ENCODE data around the gene MAN1C1.

The MAN1C1 gene

DNA sequence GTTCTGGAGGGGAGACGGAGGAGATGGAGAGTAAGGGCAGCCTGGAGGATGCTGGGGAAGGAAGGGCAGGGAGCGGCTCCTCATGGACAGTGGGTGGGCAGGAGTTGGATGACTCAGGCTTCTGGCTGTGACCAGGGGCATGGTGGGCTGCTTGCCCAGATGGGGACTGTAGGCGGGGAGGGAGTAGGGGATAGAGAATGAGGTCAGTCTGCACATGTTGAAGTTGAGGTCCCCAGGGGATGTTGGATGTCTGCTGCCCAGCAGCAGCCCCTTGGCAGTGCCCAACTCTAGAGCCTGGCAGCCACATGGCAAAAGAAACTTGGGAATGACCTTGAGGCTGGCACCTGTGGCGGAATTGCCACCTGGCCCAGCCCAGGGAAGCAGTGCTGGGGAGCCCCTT lies 189.8 kb downstream of the MAN1C1 start:
- Histone ChIP-seq H3K27me3 (ENCODE audit: insufficient read depth, low read length) (no peaks in the 10 kb centered on the region), H3K4me1 (ENCODE audit: insufficient read depth, low read length) (peaks cover 4% of the 10 kb centered on the region; the same call in 1 of the 2 replicates), H3K9ac (ENCODE audit: low read depth, low read length) (no peak overlapping the region), H3K27ac (ENCODE audit: low read depth, low read length) (no peak overlapping the region), H3K9me3 (ENCODE audit: insufficient read depth, low read depth, low read length) (no peaks in the 10 kb centered on the region), H3K4me3 (ENCODE audit: low read length) (no peak overlapping the region), H3K36me3 (ENCODE audit: insufficient read depth, low read length) (peaks cover 40% of the 10 kb centered on the region)
- 92% methylated on average over 4 of the region's 4 CpGs for WGBS

DNA sequence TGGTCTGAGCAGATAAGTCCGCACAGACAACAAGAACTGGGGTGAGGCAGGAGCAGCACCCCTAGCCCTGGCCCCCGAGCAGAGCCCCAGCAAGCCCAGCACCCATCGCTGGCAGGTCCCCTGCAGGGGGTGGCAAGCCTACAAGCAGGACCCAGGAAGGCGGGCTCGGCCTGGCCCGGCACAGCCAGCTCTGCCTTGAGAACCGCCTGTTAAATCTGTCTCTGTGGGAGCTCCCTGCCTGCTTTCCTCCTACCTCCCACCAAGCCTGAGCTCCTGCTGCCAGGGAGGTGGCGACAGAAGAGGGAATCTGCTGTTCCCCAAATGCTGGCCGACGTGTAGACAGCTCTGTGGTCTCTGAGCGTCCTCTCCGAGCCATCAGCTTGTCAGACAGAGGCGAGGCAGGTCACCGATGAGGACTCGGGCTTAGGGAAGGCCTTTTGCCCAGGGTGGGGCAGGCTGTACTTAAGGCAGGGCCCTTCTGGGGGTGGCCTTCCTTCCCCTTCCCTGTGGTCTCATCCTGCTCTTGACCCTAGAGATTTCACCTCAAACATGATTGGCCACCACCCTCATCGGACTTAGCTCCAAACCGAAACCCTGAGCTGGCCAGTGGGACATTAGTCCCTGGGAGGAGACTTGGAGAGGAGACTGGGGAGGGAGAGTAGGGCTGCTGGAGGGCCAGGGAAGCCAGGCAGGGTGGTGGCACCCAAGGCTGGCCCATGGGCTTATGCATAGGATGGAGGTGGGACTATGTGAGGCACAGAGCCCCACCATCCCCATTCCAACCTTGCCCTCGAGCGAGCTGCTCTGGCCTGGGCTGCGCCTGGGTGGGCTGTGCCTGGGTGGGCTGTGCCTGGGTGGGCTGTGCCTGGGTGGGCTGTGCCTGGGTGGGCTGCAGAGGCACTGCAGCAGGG lies 191.1 kb downstream of the MAN1C1 start:
- Histone ChIP-seq H3K9me3 (ENCODE audit: insufficient read depth, low read depth, low read length) (no peaks in the 10 kb centered on the region), H3K36me3 (ENCODE audit: insufficient read depth, low read length) (peaks cover 51% of the 10 kb centered on the region), H3K27ac (ENCODE audit: low read depth, low read length) (no peak overlapping the region), H3K4me1 (ENCODE audit: insufficient read depth, low read length) (peaks cover 4% of the 10 kb centered on the region; the same call in 1 of the 2 replicates), H3K4me3 (ENCODE audit: low read length) (no peak overlapping the region), H3K27me3 (ENCODE audit: insufficient read depth, low read length) (no peaks in the 10 kb centered on the region), H3K9ac (ENCODE audit: low read depth, low read length) (no peak overlapping the region)
- 94% methylated on average over 20 of the region's 20 CpGs for WGBS

DNA sequence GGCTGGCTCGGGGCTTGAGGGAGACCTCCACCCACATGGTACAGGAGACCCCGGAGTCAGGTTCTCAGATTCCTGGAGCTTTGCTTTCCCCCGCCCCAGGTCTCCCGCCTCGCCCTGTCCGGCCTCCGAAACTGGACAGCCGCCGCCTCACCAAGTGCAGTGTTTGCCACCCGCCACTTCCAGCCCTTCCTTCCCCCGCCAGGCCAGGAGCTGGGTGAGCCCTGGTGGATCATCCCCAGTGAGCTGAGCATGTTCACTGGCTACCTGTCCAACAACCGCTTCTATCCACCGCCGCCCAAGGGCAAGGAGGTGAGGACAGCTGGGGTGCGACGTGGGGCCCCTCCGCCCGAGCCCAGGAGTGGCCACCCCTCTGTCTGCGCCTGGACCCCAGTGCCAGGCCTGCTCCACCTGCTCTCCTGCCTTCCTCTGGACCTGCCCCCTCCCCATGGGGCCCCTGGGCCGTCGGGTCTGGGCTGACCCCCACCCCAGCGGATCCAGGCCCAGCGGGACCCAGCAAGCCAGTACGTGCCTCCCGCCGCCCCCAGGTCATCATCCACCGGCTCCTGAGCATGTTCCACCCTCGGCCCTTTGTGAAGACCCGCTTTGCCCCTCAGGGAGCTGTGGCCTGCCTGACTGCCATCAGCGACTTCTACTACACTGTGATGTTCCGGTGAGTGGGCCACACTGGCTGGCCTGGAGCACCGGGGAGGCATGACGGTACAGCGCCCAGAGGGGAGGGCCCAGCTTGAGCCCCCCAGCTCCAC lies 192.1 kb downstream of the MAN1C1 start:
- Histone ChIP-seq H3K4me3 (ENCODE audit: low read length) (no peak overlapping the region), H3K27me3 (ENCODE audit: insufficient read depth, low read length) (no peaks in the 10 kb centered on the region), H3K36me3 (ENCODE audit: insufficient read depth, low read length) (peaks cover 56% of the 10 kb centered on the region), H3K27ac (ENCODE audit: low read depth, low read length) (no peak overlapping the region), H3K9me3 (ENCODE audit: insufficient read depth, low read depth, low read length) (no peaks in the 10 kb centered on the region), H3K4me1 (ENCODE audit: insufficient read depth, low read length) (peaks cover 4% of the 10 kb centered on the region; the same call in 1 of the 2 replicates), H3K9ac (ENCODE audit: low read depth, low read length) (no peak overlapping the region)
- 95% methylated on average over 34 of the region's 34 CpGs for whole genome bisulfite sequencing

DNA sequence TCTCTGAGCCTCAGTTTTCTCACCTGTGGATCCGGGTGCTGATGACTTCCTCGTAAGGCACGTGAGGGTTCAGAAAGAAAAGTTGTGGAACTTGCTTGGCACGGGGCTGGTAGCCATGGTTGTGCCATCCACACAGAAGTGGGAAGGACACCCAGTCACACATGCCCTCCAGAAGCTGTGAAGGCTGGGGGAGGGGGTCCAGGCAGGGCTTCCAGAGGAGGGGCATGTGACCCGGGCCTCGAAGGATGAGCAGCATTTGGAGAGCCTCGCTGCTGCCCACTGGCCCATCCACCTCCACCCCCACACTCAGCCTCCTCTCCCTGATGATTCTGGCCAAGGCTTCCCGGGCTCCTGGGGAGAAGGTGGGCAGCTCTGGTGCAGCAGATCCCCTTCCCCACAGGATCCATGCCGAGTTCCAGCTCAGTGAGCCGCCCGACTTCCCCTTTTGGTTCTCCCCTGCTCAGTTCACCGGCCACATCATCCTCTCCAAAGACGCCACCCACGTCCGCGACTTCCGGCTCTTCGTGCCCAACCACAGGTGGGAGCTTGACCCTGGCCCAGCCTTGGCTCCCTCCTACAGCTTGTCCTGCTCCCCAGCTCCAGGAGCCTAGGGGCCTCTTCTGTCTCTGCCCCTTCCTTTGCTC lies 192.8 kb downstream of the MAN1C1 start:
- Histone ChIP-seq H3K27me3 (ENCODE audit: insufficient read depth, low read length) (no peaks in the 10 kb centered on the region), H3K4me3 (ENCODE audit: low read length) (no peak overlapping the region), H3K9ac (ENCODE audit: low read depth, low read length) (no peak overlapping the region), H3K9me3 (ENCODE audit: insufficient read depth, low read depth, low read length) (no peaks in the 10 kb centered on the region), H3K36me3 (ENCODE audit: insufficient read depth, low read length) (peaks cover 63% of the 10 kb centered on the region), H3K27ac (ENCODE audit: low read depth, low read length) (peak overlapping the region; percentile 13; the same call in 1 of the 2 replicates), H3K4me1 (ENCODE audit: insufficient read depth, low read length) (no peaks in the 10 kb centered on the region)
- whole genome bisulfite sequencing = 91% methylated on average over 18 of the region's 18 CpGs

DNA sequence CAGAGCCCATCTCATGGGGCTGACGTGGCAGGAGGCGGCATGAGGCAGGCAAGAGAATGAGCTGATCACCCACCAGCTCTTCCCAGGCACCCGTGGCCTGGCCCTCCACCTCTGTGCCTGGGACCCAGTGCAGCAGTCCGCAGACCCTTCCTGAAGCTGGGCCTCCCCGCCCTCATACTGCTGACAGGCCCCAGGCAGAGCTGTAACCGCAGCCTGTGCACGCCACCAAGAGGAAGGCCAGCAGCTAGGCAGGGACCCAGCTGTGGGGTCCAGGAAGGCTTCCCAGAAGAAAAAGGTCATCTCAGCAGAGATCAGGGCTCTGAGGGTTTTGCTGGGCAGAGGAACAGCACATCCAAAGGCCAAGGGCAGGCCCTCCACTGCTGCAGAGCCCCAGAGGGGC lies 193.3 kb downstream of the MAN1C1 start:
- H3K36me3 ChIP-seq (ENCODE audit: insufficient read depth, low read length) = peaks cover 63% of the 10 kb centered on the region
- peak overlapping the region; percentile 13; the same call in 1 of the 2 replicates for H3K27ac ChIP-seq (ENCODE audit: low read depth, low read length)

DNA sequence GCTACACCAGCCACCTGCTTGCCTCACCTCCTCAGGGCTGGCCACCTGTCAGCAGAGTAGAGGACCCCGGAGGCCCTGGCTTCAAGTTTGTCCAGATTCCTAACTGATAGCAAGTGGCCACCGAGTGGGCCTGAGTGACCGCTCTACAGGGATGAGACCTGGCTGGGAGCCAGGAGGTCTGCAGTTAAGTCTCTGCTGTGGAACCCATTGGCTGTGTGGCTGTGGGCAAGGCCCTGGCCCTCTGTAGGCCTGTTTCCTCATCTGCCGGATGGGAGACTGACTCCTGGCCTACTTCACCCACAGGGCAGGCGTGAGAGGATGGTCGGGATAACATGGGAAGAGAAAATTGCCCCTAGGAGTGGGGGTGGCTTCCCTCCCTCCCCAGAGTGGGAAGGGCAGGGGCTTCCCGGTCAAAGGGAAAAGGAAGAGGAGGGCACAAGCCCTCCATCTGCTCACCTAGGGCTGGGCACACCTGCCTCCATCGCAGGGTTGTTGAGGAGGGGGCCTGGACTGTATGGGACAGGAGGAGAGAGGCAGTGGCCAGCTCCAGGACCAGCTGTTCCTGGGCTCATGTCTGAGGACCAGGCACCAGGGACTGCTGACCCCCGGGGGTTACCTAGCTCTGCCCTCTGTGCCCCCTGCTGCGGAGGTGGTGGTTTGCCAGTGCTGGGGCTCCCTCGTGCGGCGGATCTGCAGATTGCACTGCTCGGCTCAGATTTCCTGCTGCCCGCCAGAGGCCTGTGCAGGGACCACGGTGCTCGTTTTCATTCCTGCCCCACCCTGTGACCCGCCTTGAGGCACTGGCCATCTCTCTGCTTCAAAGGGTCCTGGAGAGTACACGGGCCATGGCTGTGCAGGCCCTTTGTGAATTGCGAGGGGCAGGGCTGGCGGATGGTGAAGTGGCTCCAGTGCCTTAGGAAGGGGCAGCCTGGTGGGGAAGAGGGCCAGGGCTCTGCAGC lies 194.0 kb downstream of the MAN1C1 start:
- Histone ChIP-seq H3K27ac (ENCODE audit: low read depth, low read length) (no peak overlapping the region; the same call in 1 of the 2 replicates), H3K9ac (ENCODE audit: low read depth, low read length) (no peak overlapping the region), H3K4me1 (ENCODE audit: insufficient read depth, low read length) (no peaks in the 10 kb centered on the region), H3K36me3 (ENCODE audit: insufficient read depth, low read length) (peaks cover 59% of the 10 kb centered on the region), H3K9me3 (ENCODE audit: insufficient read depth, low read depth, low read length) (no peaks in the 10 kb centered on the region), H3K27me3 (ENCODE audit: insufficient read depth, low read length) (no peaks in the 10 kb centered on the region), H3K4me3 (ENCODE audit: low read length) (no peak overlapping the region)
- 48% methylated on average over 21 of the region's 21 CpGs for WGBS

More for the DNA sequence above, 193.3 kb downstream of the MAN1C1 start:
- H3K9me3 ChIP-seq (ENCODE audit: insufficient read depth, low read depth, low read length) = no peaks in the 10 kb centered on the region
- no peak overlapping the region for H3K9ac ChIP-seq (ENCODE audit: low read depth, low read length)
- 91% methylated on average over 7 of the region's 7 CpGs for WGBS
- H3K27me3 ChIP-seq (ENCODE audit: insufficient read depth, low read length) = no peaks in the 10 kb centered on the region
- no peaks in the 10 kb centered on the region for H3K4me1 ChIP-seq (ENCODE audit: insufficient read depth, low read length)
- no peak overlapping the region for H3K4me3 ChIP-seq (ENCODE audit: low read length)

DNA sequence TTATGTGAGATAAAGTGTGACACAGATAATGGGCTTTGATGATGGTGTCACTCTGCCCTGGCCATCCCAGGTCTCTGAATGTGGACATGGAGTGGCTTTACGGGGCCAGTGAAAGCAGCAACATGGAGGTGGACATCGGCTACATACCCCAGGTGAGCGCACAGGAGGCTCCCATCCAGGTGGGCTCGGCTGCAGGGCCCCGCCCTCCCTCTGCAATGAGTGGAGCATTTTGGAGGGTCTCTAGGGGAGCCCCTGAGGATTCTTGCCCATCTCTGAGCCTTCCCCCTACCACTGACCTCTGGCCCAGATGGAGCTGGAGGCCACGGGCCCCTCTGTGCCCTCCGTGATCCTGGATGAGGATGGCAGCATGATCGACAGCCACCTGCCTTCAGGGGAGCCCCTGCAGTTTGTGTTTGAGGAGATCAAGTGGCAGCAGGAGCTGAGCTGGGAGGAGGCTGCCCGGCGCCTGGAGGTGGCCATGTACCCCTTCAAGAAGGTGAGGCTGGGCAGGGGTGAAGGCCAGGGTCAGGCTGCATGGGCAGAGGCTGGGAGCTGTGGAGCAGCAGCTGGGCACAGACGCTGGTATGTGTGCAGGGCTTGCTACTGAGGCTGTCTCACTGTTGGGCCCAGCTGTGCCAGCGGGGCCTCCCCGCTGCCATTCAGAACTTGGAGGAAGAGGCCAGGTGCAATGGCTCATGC lies 194.9 kb downstream of the MAN1C1 start:
- 94% methylated on average over 13 of the region's 13 CpGs for WGBS
- peaks cover 53% of the 10 kb centered on the region for H3K36me3 ChIP-seq (ENCODE audit: insufficient read depth, low read length)
- H3K27ac ChIP-seq (ENCODE audit: low read depth, low read length) = no peak overlapping the region
- no peaks in the 10 kb centered on the region for H3K27me3 ChIP-seq (ENCODE audit: insufficient read depth, low read length)
- H3K9me3 ChIP-seq (ENCODE audit: insufficient read depth, low read depth, low read length) = no peaks in the 10 kb centered on the region
- H3K4me3 ChIP-seq (ENCODE audit: low read length) = no peak overlapping the region
- H3K9ac ChIP-seq (ENCODE audit: low read depth, low read length) = no peak overlapping the region
- no peaks in the 10 kb centered on the region for H3K4me1 ChIP-seq (ENCODE audit: insufficient read depth, low read length)

DNA sequence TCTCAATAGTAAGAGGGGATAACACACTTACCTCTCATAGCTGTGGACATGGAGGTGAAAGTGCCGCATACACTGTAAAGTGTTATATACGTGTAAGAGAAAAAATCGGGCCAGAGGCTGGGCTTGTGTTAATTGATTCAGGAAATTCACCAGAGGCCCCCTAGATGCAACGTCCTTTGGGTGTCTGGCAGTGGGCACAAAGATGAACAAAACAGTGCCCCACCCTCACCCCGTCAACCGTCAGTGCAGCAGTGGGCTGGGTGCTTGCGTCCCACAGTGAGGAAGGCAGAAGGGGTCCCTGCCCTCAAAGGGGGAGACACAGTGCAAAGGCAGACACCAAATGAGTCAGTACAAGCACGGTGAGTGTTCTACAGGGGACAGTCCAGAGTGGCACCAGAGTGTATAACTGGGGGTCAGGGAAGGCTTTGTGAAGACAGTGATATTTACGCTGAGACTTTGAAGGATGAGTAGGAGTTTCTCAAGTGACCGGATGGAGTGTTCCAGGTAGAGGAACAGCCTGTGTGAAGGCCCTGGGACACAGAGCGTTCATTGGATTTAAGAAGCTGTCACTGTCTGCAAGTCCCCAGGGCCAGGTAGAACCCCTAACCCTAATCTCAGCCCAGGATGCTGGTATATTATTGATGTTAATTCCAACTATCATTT lies 196.6 kb downstream of the MAN1C1 start:
- H3K9me3 ChIP-seq (ENCODE audit: insufficient read depth, low read depth, low read length) = no peaks in the 10 kb centered on the region
- no peaks in the 10 kb centered on the region for H3K27me3 ChIP-seq (ENCODE audit: insufficient read depth, low read length)
- H3K36me3 ChIP-seq (ENCODE audit: insufficient read depth, low read length) = peaks cover 45% of the 10 kb centered on the region
- no peak overlapping the region for H3K9ac ChIP-seq (ENCODE audit: low read depth, low read length)
- H3K27ac ChIP-seq (ENCODE audit: low read depth, low read length) = no peak overlapping the region
- peaks cover 5% of the 10 kb centered on the region; the same call in 1 of the 2 replicates for H3K4me1 ChIP-seq (ENCODE audit: insufficient read depth, low read length)
- H3K4me3 ChIP-seq (ENCODE audit: low read length) = no peak overlapping the region
- 91% methylated on average over 11 of the region's 11 CpGs for WGBS

DNA sequence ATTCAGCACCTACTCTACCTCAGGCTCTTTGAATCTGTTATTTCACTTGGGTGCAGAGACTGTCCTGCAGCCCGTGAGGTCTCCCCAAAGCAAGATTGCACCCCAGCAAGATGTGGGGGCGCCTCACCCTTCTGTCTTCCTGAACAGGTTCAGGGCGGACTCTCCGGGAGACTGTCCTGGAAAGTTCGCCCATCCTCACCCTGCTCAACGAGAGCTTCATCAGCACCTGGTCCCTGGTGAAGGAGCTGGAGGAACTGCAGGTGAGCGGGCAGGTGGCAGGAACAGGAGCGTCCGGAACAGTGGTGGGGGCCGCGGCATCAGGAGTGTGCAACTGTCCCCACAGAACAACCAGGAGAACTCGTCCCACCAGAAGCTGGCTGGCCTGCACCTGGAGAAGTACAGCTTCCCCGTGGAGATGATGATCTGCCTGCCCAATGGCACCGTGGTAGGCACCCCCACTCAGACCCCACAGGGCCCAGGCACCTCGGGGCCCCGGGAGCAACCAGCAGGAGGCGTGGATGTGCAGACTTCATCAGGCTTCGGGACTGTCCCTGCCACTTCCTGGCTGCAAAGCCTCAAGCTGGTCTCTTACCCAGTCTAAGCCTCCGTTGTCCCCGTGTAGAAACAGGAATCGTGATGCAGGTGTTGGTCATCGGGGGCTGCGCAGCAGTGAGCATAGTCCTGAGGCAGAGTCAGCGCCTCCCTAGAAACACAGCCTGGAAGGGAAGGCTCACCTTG lies 197.3 kb downstream of the MAN1C1 start:
- 94% methylated on average over 24 of the region's 24 CpGs for WGBS
- H3K36me3 ChIP-seq (ENCODE audit: insufficient read depth, low read length) = peaks cover 45% of the 10 kb centered on the region

More for the DNA sequence above, 197.3 kb downstream of the MAN1C1 start:
- H3K9ac ChIP-seq (ENCODE audit: low read depth, low read length) = no peak overlapping the region
- no peaks in the 10 kb centered on the region for H3K9me3 ChIP-seq (ENCODE audit: insufficient read depth, low read depth, low read length)
- H3K4me3 ChIP-seq (ENCODE audit: low read length) = no peak overlapping the region
- peaks cover 12% of the 10 kb centered on the region; the same call in 1 of the 2 replicates for H3K4me1 ChIP-seq (ENCODE audit: insufficient read depth, low read length)
- H3K27ac ChIP-seq (ENCODE audit: low read depth, low read length) = no peak overlapping the region
- no peaks in the 10 kb centered on the region for H3K27me3 ChIP-seq (ENCODE audit: insufficient read depth, low read length)
